ENCODE measurements around the gene IPO4. TPM values are rescaled to one million over a fixed set of nuclear protein-coding genes. Genes with fewer than 3 reads are reported as not detected.
A peak's percentile ranks its signal among the peaks of the same experiment; 100 is the strongest.

The IPO4 gene
- total and polyA plus RNA-seq, 2 of the 13 experiments (the other 11 are each of a cell fraction or from before 2014, with no cell fraction given) = 39.0 to 179 TPM

DNA sequence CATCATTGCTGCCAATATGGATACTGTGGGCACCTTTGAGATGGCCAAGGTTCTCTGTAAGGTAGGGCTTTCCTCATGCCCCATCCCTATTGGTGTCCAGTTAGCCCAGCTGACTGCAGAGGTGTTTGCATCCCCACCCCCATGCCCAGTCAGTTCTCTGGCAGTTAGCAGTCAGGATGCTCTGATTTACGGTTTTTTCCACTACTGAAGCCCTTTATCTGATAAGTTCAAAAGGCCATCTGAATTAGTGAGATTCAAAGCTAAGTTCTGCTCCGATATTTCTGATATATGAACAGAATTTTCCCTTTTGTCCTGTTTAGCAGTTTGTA is 44.9 kb upstream of the IPO4 start (continued):
- no peak for TF ChIP-seq ZNF33A (CRISPR knock-in tag; IDR thresholded peaks at IDR 0.05; ENCODE audit: borderline replicate concordance)
- no peak for TF ChIP-seq SETDB1 (CRISPR knock-in tag; IDR thresholded peaks at IDR 0.05; ENCODE audit: borderline replicate concordance)
- TF ChIP-seq ZC3H4 (CRISPR knock-in tag; IDR thresholded peaks at IDR 0.05; ENCODE audit: borderline replicate concordance) = no peak
- no peak for TF ChIP-seq ZMYM3 (CRISPR knock-in tag; IDR thresholded peaks at IDR 0.05)
- no peak for TF ChIP-seq FOXK2 (IDR thresholded peaks at IDR 0.05)
- TF ChIP-seq ZNF562 (CRISPR knock-in tag; IDR thresholded peaks at IDR 0.05; ENCODE audit: borderline replicate concordance) = no peak
- no peak for TF ChIP-seq CENPX (CRISPR knock-in tag; IDR thresholded peaks at IDR 0.05)
- no peak for TF ChIP-seq MAFF (IDR thresholded peaks at IDR 0.05; ENCODE audit: low read depth, low read length)

DNA sequence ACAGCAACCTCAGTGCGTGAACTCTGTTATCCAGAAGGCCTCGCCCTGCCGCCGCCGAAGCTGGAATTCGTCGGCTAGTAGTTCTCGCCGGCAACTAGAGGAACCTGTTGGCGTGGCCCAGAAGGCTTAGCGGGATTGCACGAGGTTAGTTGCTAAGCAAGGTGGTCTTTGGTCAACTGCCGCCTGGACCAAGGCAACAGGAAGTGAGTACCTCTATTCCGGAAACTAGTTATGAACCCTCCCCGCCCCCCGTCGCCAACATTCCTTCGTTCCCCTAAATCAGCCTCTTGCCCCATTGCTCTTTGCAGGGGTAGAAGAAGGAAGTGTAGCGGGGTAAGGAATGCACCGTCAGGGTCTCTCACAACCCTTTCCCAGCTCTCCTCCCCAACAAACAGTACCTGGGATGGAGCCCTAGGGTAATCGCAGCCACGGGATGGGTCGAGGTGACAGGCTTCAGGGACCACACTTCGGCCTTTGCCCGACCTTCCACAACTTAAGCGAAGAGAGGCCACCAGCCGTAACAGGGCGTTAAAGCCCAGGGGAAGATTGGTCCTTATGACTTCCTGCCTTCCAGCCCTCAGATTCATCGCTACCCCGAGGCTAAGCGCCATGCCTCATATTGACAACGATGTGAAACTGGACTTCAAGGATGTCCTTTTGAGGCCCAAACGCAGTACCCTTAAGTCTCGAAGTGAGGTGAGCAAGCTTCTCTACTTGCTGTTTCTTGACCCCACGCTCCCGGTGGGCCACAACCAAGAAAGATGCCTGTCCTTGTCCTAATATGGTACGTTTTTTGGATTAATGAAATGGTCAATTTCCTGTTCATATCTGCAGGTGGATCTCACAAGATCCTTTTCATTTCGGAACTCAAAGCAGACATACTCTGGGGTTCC is 44.3 kb upstream of the IPO4 start, which contains the start of gene GMPR2:
GMPR2 (plus strand) TSS at position 285 of the 893 bp plus-strand sequence; CDS start at position 610, 325 bp downstream.
- WGBS (ENCODE audit: low lambda C conversion rate) = 4% methylated on average over 35 of the region's 38 CpGs
- ATAC-seq (peak; percentile 80), FAIRE-seq (peak; percentile 86), DNase-seq (ENCODE audit: low spot score) (no peak)
- peaks cover 22 to 45% of the 10 kb centered on the region in 2 experiments for H3K36me3 ChIP-seq (replicated peaks in 1 of 2; ENCODE audit: control insufficient read depth in 1 of 2, insufficient read depth in 2 of 2, low read length in 2 of 2)
- ChIA-PET POLR2A (interaction anchor here (0.7 to 18.0 kb wide), 8 partner anchors 9 to 931 kb away, joined by 3 to 850 read pairs (median 14); partner anchors contain the start of genes CHMP4A, CIDEB, DHRS1 and LTB4R), CTCF (ENCODE audit: low intra/inter-chr PET ratio, low total read pairs) (interaction anchor here (2.6 kb wide), 1 partner anchor 17 kb away, joined by 7 read pairs; the partner anchor contains the start of gene MDP1)
- H3K4me2 ChIP-seq (ENCODE audit: low read depth, low read length) = peak within 1 kb of the TSS; percentile 96
- peaks cover 7% of the 10 kb centered on the region; the same call in 1 of the 2 replicates for H4K20me1 ChIP-seq (ENCODE audit: insufficient read depth, low read length)
- peaks cover 57% of the 10 kb centered on the region for H3K79me2 ChIP-seq (ENCODE audit: insufficient read depth, low read length)
- H3K9ac ChIP-seq (ENCODE audit: insufficient read depth, low read depth, low read length) = peak within 1 kb of the TSS; percentile 91
- in situ Hi-C loops (cut with HindIII; ENCODE audit: extremely low pct_ligation_motif_present, low pct_unique_long_range_greater_than_20kb) = no loop called here
- no peaks in the 10 kb centered on the region for H3K9me3 ChIP-seq (ENCODE audit: low read length)
- H3K27me3 ChIP-seq (ENCODE audit: control insufficient read depth in 1 of 2, insufficient read depth in 2 of 2, low read length in 2 of 2) = peaks cover 0 to 4% of the 10 kb centered on the region in 2 experiments; a peak in 1 of 5 replicates
- peaks cover 44% of the 10 kb centered on the region for H3K4me1 ChIP-seq (ENCODE audit: insufficient read depth, low read length)
- H3K4me3 ChIP-seq (replicated peaks in 1 of 3; ENCODE audit: insufficient read depth in 1 of 3, low read depth in 2 of 3, low read length in 3 of 3) = peak within 1 kb of the TSS; percentile 83 to 91 (median 85)
- peak within 1 kb of the TSS; percentile 84 for H3K27ac ChIP-seq (ENCODE audit: extremely low read length, insufficient read depth, low read length)
- BruUV-seq (replicated peaks) = TSS peak; percentile 70
- peak within 1 kb of the TSS; percentile 97 for H2AFZ ChIP-seq (ENCODE audit: low read length)
- intact Hi-C loops (cut with micrococcal nuclease; ENCODE audit: unreplicated experiment) = loop anchor here (1.0 to 10.0 kb wide), 3 partner anchors 17 to 1192 kb away; partner anchors contain the start of genes IPO4 and MDP1
- TF ChIP-seq TOPORS (CRISPR knock-in tag; IDR thresholded peaks at IDR 0.05) (peak; percentile 87), ZSCAN12 (CRISPR knock-in tag; IDR thresholded peaks at IDR 0.05) (no peak), IRX3 (CRISPR knock-in tag; IDR thresholded peaks at IDR 0.05; ENCODE audit: borderline replicate concordance, low read depth) (peak; percentile 95; the same call in 1 of the 2 replicates), ZNF605 (CRISPR knock-in tag; IDR thresholded peaks at IDR 0.05) (peak; percentile 96)
- TF ChIP-seq, protein P1, sequence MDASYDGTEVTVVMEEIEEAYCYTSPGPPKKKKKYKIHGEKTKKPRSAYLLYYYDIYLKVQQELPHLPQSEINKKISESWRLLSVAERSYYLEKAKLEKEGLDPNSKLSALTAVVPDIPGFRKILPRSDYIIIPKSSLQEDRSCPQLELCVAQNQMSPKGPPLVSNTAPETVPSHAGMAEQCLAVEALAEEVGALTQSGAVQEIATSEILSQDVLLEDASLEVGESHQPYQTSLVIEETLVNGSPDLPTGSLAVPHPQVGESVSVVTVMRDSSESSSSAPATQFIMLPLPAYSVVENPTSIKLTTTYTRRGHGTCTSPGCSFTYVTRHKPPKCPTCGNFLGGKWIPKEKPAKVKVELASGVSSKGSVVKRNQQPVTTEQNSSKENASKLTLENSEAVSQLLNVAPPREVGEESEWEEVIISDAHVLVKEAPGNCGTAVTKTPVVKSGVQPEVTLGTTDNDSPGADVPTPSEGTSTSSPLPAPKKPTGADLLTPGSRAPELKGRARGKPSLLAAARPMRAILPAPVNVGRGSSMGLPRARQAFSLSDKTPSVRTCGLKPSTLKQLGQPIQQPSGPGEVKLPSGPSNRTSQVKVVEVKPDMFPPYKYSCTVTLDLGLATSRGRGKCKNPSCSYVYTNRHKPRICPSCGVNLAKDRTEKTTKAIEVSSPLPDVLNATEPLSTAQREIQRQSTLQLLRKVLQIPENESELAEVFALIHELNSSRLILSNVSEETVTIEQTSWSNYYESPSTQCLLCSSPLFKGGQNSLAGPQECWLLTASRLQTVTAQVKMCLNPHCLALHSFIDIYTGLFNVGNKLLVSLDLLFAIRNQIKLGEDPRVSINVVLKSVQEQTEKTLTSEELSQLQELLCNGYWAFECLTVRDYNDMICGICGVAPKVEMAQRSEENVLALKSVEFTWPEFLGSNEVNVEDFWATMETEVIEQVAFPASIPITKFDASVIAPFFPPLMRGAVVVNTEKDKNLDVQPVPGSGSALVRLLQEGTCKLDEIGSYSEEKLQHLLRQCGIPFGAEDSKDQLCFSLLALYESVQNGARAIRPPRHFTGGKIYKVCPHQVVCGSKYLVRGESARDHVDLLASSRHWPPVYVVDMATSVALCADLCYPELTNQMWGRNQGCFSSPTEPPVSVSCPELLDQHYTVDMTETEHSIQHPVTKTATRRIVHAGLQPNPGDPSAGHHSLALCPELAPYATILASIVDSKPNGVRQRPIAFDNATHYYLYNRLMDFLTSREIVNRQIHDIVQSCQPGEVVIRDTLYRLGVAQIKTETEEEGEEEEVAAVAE (CRISPR knock-in tag; IDR thresholded peaks at IDR 0.05; ENCODE audit: borderline replicate concordance) = peak; percentile 68; the same call in 1 of the 2 replicates
- TF ChIP-seq, protein P2, sequence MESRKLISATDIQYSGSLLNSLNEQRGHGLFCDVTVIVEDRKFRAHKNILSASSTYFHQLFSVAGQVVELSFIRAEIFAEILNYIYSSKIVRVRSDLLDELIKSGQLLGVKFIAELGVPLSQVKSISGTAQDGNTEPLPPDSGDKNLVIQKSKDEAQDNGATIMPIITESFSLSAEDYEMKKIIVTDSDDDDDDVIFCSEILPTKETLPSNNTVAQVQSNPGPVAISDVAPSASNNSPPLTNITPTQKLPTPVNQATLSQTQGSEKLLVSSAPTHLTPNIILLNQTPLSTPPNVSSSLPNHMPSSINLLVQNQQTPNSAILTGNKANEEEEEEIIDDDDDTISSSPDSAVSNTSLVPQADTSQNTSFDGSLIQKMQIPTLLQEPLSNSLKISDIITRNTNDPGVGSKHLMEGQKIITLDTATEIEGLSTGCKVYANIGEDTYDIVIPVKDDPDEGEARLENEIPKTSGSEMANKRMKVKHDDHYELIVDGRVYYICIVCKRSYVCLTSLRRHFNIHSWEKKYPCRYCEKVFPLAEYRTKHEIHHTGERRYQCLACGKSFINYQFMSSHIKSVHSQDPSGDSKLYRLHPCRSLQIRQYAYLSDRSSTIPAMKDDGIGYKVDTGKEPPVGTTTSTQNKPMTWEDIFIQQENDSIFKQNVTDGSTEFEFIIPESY (CRISPR knock-in tag; IDR thresholded peaks at IDR 0.05) = 0 out of 2 replicates have a peak, but pooled peaks have one; percentile 67
- TF ChIP-seq, protein P3, sequence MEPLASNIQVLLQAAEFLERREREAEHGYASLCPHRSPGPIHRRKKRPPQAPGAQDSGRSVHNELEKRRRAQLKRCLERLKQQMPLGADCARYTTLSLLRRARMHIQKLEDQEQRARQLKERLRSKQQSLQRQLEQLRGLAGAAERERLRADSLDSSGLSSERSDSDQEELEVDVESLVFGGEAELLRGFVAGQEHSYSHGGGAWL (CRISPR knock-in tag; IDR thresholded peaks at IDR 0.05) = 0 out of 2 replicates have a peak, but pooled peaks have one; percentile 31

Measured in HepG2 (cell line).